Measurements from ENCODE around the gene TRPM7.

Gene TRPM7

DNA sequence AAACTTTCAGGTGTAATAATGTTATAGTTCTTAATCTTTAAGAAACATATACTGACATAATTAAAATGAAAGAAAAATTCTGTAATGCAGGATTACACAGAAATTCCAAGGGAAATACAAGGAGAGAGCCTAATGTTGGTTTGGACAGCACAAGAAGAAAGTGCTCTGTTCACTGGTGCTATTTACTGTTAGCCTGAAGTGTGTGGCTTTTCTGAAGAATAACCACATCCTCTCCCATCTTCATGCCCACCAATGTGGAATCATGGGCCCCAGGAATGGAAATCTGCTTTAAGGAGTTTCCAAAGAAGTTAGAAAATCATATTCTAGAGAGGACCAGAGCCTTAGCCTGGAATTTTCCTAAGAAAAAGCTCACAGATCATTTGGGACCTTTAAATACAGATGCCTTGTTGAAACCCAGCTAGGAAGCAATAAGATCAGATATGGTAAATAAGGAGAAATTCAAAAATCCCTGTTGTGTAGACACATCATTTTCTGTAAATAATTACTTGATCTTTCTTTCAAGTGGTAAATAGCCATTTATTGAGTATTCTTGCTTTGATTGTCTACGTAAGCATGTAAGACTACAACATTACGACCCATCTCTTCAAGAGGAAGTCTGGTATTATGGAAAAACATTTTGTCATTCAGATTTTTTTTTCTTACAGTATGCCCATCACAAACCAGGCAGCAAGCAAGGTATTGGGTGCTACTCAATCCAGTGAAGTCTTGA is 129.8 kb downstream of the TRPM7 start:
- TF ChIP-seq GATA3 (IDR thresholded peaks at IDR 0.05; ENCODE audit: low read depth, low read length) (no peak), GATA2 (IDR thresholded peaks at IDR 0.05; ENCODE audit: low read depth, low read length) (no peak)

DNA sequence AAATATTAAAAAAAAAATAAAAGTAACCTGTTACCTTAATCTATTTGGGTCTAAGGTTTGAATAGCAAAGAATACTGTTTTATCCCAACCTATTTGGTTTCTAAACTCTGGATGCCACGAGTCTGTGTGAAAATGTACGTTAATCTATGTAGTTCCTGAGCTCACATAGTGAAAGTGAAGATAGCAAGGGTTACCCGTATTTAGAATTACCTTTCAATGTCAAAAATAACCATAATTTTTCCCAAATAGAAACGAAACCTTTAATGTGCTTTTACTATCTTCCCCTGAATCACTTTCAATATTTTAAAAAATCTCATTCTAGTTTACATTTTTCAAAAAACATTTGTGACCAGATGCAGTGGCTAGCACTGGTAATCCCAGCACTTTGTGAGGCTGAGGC is 134.4 kb downstream of the TRPM7 start:
- TF ChIP-seq GATA3 (IDR thresholded peaks at IDR 0.05; ENCODE audit: low read depth, low read length): no peak
- TF ChIP-seq GATA2 (IDR thresholded peaks at IDR 0.05; ENCODE audit: low read depth, low read length): no peak

DNA sequence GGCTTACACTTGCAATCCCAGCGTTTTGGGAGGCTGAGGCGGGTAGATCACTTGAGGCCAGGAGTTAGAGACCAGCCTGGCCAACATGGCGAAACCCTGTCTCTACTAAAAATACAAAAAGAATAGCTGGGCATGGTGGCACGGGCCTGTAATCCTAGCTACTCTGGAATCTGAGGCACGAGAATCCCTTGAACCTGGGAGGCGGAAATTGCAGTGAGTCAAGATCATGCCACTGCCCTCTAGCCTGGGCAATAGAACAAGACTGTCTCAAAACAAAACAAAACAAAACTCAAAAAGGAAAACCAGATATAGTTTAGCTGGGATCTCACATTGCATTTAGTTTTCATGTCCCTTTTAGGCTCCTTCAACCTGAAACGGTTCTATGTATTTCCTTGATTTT is 137.3 kb downstream of the TRPM7 start:
- TF ChIP-seq GATA3 (IDR thresholded peaks at IDR 0.05; ENCODE audit: low read depth, low read length) (no peak), GATA2 (IDR thresholded peaks at IDR 0.05; ENCODE audit: low read depth, low read length) (no peak)

DNA sequence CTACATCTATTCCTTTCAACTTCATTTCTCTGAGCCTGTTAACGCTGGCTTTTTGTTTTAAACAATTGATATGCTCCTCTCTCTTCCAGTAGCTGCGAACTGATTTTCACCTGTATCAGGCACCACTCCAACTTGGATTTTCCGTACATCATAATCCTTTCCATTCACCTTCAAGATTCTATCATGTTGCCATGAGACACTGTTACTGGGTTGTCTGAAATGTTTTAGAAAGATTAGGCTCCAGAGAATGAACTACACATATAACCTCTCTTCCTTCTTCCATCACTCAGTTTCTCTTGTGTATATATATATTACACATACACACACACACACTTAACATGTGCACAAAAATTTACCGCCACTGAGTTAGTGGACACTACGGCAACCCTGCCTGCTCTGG is 140.0 kb downstream of the TRPM7 start, which contains the start of gene USP50:
Gene USP50 (minus strand): TSS at position 101 of the 400 bp plus-strand sequence. CDS start 141 bp downstream, outside the sequence.
- TF ChIP-seq GATA3 (IDR thresholded peaks at IDR 0.05; ENCODE audit: low read depth, low read length): no peak
- no peak for TF ChIP-seq GATA2 (IDR thresholded peaks at IDR 0.05; ENCODE audit: low read depth, low read length)

DNA sequence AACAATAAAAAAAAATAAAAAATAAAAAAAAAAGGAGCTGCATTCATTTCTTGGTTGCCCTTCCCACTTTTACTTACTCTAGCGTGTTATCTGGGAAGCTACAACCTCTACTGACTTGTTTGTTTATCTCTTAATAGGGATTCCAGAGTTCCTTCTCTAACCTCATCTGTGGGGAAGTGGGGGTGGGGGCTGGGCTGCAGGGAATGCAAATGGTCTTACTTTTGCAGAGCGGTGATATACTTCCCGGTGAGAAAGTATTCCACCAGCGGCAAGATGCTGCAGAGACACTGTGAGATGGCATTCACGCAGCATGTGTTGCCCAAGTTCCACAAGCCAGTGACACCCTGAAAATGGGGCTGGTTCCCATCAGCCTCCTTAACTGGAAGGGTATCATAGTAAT is 142.2 kb downstream of the TRPM7 start:
- no peak for TF ChIP-seq GATA2 (IDR thresholded peaks at IDR 0.05; ENCODE audit: low read depth, low read length)
- no peak for TF ChIP-seq GATA3 (IDR thresholded peaks at IDR 0.05; ENCODE audit: low read depth, low read length)

DNA sequence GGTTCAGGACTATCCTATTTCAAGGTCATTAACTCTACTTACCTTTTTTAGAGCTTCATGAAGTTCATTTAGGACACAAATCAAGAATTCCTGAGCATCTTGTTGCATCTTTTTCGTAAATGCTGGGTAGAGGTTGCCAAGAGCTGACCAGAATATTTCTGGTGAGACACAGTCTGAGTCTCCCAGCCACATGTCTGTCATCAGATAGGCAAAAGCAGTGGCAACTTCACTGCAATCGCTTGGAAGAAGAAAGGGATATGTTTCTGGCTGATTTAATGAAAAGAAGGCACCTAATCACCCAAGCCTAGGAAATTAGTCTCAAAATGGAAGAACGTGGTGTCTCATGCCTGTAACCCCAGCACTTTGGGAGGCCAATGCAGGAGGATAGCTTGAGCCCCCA is 143.0 kb downstream of the TRPM7 start:
- TF ChIP-seq GATA2 (IDR thresholded peaks at IDR 0.05; ENCODE audit: low read depth, low read length) (no peak), GATA3 (IDR thresholded peaks at IDR 0.05; ENCODE audit: low read depth, low read length) (no peak)

DNA sequence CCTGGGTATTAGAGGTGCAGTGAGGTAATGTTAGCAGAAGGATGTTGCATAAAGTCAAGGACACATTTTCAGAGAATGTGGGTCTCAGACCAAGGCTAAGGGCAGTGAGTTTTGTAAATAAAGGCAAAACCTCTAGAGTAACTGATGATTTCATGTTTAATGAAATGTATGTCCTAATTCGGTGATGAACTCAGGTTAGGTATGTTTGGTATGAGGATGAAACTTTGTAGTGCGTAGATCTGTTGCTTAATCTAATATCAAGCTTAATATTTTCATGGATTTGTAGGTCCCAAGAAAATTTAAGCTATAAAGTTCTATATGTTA is 143.7 kb downstream of the TRPM7 start:
- TF ChIP-seq GATA2 (IDR thresholded peaks at IDR 0.05; ENCODE audit: low read depth, low read length) (no peak), GATA3 (IDR thresholded peaks at IDR 0.05; ENCODE audit: low read depth, low read length) (no peak)

DNA sequence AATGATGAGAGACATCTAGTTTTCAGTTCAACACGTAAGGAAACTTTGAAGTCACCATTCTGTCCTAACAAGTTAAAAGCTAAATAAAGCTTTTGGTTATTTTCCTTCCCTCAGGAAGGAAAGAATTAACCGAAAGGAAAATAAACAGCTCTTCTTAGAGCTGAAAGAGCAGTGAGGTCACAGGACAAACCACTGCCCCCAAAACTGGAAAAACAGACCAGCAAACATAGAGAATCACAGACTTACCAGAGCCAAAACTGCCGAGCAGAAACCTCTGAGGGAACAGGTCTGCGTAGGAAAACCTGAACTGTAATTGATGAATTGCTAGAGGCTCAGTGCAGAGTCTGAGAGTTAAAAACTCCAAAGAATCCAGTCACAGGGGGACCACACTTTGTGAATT is 154.8 kb downstream of the TRPM7 start:
- TF ChIP-seq GATA2 (IDR thresholded peaks at IDR 0.05; ENCODE audit: low read depth, low read length) (no peak), GATA3 (IDR thresholded peaks at IDR 0.05; ENCODE audit: low read depth, low read length) (no peak)

DNA sequence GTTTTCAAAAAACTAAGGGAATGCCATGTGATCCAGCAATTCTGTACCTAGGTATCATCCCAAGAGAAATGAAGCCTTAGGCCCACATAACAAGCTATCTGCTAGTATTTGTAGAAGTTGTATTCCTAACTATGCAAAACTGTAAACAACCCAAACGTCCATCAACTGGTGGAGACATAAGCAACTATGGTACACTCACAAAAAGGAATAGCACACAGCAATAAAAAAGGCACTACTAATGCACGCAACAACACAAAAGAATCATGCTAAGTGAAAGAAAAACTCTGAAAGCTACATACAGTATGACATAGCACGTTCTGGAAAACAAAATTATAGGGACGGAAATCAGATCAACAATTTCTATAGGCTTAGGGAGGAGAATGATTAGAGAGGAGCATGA is 155.4 kb downstream of the TRPM7 start:
- no peak for TF ChIP-seq GATA2 (IDR thresholded peaks at IDR 0.05; ENCODE audit: low read depth, low read length)
- TF ChIP-seq GATA3 (IDR thresholded peaks at IDR 0.05; ENCODE audit: low read depth, low read length): no peak

DNA sequence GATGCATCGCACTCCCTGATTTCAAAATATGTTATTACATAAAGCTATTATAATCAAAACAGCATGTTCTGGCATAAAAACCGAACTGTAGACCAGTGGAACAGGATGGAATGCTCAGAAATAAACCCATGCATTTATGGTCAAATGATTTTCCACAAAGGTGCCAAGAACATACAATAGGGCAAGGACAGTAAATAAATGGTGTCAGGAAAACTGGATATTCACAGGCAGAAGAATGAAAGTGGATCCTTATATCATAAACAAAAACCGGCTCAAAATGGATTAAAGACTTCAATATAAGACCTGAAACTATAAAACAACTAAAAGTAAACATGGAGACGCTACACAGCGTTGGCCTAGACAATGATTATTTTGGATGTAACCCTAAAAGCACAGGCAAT is 162.7 kb downstream of the TRPM7 start:
- TF ChIP-seq GATA3 (IDR thresholded peaks at IDR 0.05; ENCODE audit: low read depth, low read length): no peak
- TF ChIP-seq GATA2 (IDR thresholded peaks at IDR 0.05; ENCODE audit: low read depth, low read length): no peak

DNA sequence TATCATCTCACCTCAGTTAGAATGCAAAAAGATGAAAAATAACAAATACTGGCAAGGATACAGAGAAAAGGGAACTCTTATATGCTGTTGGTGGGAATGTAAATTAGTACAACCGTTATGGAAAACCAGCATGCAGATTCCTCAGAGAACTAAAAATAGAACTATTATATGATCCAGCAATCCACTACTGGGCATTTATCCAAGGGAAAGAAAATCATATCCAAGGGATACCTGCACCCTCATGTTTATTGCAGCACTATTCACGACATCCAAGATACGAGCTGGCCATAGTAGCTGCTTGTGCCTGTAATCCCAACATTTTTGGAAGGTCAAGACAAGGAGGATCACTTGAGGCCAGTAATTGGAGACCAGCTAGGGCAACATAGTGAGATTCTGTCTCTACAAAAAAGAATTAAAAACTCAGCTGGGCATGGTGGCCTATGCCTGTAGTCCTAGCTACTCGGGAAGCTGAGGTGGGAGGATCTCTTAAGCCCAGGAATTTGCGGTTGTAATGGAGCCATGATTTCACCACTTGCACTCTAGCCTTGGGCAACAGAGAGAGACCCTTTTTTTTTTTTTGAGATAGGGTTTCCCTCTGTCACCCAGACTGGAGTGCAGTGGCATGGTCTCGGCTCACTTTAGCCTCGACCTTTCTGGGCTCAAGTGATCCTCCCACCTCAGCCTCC is 166.7 kb downstream of the TRPM7 start:
- TF ChIP-seq GATA3 (IDR thresholded peaks at IDR 0.05; ENCODE audit: low read depth, low read length) (no peak), GATA2 (IDR thresholded peaks at IDR 0.05; ENCODE audit: low read depth, low read length) (no peak)

DNA sequence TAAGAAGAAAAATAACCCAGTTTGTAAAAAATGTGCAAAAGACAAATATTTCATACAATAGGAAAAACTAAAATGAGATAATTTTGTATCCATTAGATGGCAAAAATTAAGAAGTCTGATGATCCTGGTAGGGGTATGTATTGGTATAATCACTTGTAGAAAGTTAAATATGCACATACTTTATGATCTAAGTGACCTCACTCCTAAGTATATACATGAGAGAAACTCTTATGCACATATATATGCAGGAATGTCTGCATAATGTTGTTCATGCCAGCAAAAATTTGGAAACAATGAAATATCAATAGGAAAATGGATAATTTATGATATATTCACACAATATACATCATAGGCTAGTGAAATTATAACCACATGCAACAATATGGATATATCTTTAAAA is 173.6 kb downstream of the TRPM7 start:
- TF ChIP-seq GATA2 (IDR thresholded peaks at IDR 0.05; ENCODE audit: low read depth, low read length) (no peak), GATA3 (IDR thresholded peaks at IDR 0.05; ENCODE audit: low read depth, low read length) (no peak)

All from SH-SY5Y (cell line).